T-helper 9 cell (primary cell): Measurements from ENCODE around the gene TRMT1.

ENCODE experiments used
- DNase-seq: peaks from one replicate; pipeline ENCODE4 v3.0.0-alpha.2; 2020

The TRMT1 gene

DNA sequence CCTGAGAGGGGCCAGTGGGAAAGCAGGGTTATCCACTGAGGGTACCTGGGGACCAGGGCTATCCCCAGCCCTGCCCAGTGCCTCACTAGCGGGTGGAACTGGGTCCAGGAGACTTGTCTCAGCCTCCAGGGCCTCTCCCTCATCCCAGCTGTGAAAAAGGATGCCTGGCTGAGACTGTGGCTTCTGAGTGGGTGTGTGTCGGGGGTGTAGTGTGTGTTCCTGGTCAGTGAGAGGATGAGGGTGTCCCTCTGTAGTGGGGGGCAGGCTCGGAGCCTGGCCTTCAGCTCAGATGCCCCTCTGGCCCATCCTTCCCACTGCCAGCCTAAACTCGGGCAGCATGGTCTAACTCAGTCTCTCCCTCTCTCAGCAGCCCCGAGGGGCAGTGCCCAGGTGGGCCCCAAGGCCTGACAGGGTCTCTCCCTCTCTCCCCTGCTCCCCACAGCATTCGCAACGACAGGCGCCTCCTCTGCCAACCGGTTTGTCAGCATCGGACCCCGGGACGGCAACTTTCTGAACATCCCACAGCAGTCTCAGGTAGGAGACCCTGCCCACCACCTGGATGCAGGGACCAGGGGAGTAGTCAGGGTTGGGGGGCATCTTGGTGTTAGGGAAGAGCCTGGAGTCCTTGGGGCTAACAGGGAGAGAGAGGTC, 26.6 kb downstream of the TRMT1 start:
- DNase-seq: no peak

GRCh38 chr19:13089139-13089856, 27.2 kb downstream of the TRMT1 start:
- DNase-seq: no peak

DNA sequence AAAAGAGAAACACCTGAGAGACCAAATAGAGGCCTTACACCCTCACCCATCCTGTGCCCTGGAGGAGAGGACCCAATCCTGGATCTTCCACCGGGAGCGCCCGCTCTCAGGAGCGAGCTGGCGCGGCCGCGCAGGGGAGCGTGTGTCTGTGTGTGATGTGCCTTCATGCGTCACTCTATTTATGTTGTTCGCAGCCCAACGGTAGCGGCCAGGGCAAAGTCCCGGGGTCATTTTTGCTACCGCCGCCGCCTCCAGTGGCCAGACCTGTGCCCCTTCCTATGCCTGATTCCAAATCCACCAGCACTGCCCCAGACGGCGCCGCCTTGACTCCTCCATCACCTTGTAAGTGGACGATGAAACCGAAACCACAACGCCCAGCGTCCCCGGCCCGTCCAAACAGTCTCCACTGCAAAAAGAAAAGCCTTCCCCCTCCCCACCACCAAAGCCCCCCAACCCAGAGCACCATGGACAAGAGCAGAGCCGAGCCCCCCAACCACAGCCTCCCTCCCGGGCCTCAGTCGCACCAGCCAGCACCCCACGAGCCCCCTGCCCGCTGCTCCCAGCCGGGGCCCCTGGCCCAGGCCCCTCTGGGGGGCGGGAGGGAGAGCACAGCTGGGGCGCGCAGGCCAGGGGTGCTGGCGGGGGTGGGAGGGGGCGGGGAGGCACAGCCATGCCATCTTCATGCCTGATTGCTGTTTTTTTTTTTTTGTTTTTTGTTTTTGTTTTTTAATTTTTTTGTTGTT, 28.6 kb downstream of the TRMT1 start:
- no peak for DNase-seq

- DNase-seq: no peak
Measured at GRCh38 chr19:13087295-13087694, 29.2 kb downstream of the TRMT1 start.

DNA sequence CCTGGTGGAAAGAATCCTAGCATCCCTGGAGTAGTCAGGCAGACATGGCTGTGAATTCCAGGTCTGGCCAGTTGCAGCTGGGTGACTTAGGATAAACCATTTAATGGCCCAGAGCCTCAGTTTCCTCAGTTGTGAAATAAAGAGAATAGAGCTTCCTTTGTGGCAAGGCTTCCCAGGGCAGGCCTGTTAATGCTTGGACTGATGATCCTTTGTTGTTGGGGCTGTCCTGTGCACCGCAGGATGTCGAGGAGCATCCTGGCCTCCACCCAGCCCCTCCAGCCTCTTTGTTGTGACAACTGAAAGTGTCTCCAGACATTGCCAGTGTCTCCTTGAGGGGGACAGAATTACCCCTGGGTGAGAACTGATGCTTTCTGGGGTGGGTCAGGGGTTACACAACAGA, 30.2 kb downstream of the TRMT1 start:
- no peak for DNase-seq

- no peak for DNase-seq
Measured at GRCh38 chr19:13085666-13086065, 30.9 kb downstream of the TRMT1 start.

DNA sequence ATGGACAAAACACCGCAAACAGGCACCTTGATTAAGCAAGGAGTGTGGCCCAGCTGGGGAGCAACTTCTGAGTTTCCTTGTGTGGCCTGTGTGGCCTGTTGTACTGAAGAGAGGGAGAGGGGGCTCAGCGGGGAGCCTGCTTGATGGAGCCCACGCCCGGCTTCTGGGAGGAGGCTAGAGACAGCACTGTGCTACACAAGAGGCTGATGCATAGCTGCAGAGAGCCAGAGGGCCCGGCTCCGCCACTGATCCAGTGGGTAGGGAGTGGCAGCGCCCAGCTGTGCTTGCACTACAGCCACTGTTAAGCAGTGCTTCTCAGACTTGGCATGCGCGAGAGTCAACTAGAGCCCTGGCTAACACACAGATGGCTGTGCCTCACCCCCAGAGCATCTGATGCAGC, 32.9 kb downstream of the TRMT1 start:
- DNase-seq: no peak

GRCh38 chr19:13083008-13083404, 33.5 kb downstream of the TRMT1 start:
- no peak for DNase-seq

DNA sequence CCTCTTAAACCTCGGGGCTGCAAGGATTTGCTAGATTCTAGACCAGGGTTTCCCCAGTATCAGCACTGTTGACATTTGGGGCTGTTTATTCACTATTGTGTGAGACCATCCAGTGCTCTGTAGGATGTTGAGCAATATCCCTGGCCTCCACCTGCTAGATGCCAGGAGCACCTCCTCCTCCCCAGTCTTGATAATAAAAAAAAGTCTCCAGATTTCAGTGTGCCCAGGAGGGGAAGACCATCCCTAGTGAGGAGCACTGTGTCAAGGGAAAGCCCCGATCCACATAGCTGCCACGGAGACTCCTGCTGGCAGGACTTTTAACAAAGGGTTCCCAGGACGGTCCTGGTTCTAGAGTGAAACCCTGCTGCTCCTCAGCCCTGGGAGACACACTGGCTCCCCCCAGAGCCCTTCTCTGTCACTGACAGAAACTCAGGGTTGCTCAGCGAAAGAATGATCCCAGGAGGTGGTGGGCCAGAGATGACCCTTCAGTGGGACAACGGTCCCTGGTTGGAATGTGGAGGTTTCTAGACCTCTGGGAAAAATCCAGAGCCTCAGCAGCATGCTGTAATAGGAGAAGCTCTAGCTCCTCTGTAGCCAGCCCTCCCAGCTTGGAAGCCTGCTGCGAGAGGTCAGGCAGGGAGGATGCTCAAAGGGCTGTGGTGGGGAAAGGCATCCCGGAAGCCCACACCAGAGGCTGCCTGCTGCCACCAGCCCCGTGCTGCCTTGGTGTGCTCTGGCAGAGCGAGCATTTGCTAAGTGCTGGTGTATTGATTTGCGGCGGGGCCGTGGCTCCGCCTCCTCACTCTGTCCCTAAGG, 34.1 kb downstream of the TRMT1 start:
- no peak for DNase-seq

DNA sequence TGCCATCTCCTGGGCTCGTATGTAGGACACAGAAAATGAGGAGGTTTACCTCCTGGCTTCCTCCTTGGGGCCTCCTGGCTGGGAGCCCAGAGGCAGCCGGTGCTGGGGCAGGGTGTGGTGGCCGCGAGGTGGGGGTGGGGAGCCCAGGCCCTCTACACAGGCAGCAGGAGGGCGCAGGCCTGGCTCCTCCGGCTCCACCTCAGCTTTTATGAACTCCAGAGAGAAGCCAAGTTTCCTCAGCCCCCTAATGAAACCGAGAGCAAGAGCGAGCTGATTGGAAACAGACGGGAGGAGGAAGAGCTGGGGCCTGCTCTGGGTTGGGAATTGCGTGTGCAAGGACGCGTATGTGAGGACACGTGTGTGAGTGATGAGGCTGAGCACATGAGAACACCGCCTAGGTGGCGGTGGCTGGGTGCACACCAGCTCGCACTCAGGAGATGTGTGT, 37.0 kb downstream of the TRMT1 start:
- no peak for DNase-seq

DNA sequence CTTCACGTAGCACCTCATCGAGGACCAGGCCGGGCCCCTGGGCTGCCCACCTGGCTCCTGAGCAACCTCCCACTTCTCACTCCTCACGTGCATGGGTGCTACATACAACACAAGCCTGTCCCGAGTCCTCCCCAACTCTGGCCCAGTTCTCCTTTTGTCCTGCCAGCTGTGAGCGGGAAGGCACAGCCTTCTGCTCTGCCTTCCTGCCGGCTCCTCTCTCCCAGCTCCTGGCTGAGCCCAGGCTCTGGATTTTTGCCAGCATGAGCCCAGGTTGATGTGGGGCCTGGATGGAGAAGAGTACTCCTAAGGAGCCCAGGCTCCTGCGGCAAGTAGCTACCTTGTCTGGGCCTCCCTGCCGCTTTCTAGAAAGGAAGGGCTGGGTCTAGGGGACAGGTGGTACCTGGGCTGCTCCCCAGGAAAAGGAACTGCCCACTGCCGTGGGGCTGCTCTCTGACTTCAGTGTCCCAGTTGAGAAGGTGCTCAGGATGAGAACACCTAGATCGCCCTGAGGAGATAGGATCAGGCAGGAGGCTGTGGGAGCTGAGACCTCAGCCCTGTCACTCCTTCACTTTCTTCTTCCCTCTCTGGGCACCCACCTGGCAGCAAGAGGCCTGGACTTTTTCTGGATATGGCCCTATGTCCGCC, 37.5 kb downstream of the TRMT1 start:
- DNase-seq: no peak

DNA sequence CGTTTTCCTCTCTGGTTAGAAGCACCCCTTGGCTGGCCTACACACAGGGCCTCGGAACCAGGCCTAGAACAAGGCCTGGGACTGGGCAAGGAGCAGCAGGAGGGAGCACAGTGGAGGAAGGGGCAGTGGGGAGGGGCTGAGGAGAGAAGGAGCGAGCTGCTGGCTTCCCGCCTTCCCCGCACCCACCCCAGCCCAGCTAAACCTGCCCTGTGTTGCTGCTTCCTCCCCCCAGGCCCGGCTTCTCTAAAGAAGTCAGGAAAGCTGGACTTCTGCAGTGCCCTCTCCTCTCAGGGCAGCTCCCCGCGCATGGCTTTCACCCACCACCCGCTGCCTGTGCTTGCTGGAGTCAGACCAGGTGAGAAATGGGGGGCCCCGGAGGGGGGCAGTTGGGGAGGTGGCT, 38.2 kb downstream of the TRMT1 start:
- no peak for DNase-seq

- no peak for DNase-seq
Measured at GRCh38 chr19:13077240-13077639, 39.3 kb downstream of the TRMT1 start.

GRCh38 chr19:13076787-13077186, 39.8 kb downstream of the TRMT1 start:
- no peak for DNase-seq

DNA sequence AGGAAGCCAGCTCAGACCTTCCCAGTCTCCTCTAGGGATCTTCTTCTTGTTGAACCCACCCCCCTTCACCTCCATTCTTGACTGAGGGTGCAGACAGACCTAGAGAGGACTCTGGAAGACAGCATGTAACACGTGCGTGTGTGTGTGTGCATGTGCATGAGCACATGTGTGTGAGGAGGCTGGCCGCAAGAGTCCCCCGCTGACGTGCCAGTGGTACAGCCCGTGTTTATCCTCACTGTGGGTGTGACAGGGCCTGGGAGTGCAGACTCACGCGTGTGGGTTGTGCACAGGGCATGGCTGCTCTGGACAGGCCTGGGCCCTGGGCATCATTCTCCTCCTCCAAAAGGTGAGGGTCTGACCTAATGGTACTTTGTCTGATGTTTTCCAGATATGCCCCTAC, 40.2 kb downstream of the TRMT1 start:
- DNase-seq: no peak

DNA sequence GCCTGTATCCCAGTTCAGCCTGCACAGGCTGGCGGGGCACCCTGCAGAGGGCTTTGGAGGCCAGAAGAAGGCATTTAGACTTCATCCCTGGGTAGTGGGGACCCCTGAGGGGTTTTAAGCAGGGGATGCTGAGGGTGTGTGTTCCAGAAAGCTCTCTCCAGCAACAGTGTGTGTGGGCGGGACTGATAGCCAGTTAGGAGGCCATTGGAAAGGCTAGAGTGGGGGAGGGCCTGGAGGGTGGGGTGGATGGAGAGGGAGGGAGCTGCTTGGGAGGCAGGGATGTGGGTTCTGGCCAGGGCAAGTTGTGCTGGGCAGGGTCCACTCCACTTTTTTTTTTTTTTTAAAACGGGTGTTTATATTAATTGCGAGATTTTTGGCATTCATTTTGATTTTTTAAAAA, 42.2 kb downstream of the TRMT1 start:
- DNase-seq: no peak

- DNase-seq: no peak
Measured at GRCh38 chr19:13073263-13073662, 43.3 kb downstream of the TRMT1 start.

- no peak for DNase-seq
Measured at GRCh38 chr19:13072188-13072908, 44.2 kb downstream of the TRMT1 start.

DNA sequence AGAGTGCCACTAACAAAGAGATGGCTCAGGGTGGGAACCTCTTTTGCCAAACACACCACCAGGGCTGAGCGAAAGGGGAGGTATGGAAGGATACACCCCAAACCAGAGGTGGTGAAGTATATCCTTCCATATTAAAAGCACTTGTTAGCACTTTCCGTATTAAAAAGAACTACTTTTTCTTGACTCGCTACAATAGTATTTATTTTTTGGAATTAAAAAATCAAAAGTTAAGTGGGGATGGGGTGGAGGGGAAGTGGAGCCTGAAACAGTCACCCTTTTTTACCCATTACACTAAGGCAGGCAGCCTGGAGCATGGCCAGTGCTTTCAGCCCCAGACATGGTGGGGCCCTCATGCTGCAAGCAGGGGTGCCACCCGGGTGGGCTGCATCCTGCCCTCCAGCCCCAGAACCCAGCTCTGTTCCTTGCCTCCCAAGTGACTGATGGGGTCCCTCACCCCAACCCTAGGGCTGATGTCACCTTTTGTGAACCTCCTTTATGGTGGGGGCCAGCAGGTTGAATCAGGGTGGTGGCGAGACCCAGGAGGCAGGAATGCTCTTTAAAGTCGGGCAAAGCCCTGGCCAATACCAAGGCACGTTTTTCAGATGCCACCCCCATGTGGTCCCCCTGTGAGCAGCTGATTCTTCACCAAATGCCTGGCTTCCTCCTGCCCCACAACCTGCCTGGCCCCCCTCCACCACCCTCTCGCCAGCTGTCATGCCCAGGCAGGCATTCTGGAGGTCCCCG, 44.9 kb downstream of the TRMT1 start:
- no peak for DNase-seq

DNA sequence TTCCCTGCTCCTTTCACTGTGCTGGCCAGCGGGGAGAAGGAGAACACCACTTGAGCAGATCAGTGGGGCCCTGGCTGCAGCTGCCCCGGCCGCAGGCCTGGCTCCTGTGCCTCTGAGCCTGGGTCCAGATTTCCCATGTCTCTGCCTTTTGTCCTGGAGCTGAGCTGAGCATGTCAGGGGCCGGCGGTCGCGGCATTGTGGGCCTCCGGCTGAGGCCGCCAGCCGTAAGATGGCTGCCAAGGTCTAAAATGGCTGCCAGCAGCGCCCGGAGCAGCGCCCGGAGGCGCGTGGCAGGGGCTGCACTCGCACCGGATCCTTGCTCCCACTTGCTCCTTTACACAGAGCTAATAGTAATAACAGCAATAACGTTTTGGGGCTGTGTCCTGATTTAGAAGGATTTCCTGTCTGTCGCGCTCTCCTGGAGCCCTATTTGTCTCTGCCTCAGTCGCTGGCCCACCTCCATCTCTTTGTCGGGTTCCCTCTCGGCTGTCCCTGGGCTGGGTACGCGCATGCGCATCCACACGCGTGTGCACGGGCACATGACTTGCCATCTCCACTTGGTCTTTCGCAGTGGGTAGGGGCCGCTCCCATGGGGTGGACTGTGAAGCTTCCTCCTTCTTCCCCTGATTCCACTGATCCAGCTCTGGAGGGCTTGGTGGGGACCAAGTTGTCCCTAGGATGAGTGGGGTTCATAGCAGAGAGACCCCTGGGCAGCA, 46.0 kb downstream of the TRMT1 start:
- DNase-seq: no peak
